ACHN (cell line): ENCODE results near the gene METTL24.
A peak's percentile ranks its signal among the peaks of the same experiment; 100 is the strongest.

Experiments
- DNase-seq: peaks from one replicate; pipeline ENCODE4 v3.0.0-alpha.2; 2015
- in situ Hi-C: cut with HindIII; loops from 2 replicates; pipeline ENCODE4 v1.10.0; 2017; ENCODE audit warnings: low sequenced_read_pairs, low pct_ligation_motif_present, low pct_unique_long_range_greater_than_20kb

METTL24 gene

DNA sequence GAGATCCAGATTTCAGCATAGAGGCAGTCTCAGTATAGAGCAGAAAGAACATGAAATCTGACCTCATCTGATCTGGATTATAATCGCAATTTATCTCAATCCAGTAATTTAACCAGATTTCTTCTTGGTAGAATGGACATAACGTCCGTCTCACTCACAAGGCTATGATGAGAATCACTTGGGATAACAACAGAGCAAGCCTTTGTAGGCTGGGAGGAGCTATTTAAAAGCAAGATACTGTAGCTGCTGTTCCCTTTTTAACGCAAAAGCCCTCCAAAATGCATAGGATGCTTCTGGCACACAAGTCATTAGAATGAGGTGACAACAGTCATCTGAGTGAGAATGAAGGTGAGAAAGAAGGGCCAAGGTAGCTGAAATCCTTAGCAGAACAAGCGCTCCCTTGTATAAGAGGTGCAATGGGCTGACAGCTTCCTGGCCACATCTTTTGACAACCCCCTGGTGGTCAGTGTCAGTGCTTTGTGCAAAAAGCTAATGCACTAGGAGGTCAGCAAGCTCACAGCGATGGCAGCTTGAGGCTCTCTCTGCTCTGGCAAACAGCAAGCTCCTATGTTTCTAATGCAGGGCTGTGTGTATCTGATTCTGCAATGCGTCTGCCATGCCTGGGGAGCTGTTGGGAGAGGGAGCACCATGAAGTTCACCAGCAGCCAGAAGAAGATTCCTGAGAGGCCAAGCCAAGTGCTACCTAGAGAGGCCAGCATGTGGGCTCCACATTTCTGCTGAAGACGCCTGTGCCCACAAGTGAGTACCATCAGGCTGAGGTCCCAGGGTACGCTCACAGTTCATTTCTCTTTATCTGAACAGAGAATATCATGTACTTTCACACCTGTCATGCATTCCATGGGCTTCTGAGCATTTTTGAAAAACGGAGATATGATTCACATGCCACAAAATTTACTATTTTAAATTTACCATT lies 16.2 kb downstream of the METTL24 start:
- in situ Hi-C loops, result no loop called here
- DNase-seq, result peak; percentile 31

DNA sequence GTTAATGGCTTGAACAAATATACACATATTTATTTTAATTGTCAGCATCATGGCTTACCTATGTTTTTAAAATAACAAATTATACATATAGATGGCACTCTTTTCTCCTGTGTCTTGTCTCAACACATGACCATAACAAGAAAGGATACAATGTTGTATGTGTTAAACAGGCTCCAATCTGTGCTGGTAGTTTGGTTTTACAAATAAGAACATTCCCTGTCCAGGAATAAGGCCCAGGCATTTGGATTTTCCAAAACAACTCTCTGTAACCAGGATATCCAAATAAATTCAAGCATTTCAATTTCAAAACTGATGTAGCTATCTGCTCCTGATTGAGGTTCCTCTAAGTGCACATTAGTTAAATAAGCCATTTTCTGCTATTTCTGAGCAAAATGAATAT lies 17.1 kb downstream of the METTL24 start:
- in situ Hi-C loops, result no loop called here
- no peak for DNase-seq

- in situ Hi-C loops, result no loop called here
- no peak for DNase-seq
Measured at GRCh38 chr6:110340392-110340965, 17.7 kb downstream of the METTL24 start.

- DNase-seq, result no peak
- in situ Hi-C loops, result no loop called here
Measured at GRCh38 chr6:110338820-110339470, 19.2 kb downstream of the METTL24 start.

DNA sequence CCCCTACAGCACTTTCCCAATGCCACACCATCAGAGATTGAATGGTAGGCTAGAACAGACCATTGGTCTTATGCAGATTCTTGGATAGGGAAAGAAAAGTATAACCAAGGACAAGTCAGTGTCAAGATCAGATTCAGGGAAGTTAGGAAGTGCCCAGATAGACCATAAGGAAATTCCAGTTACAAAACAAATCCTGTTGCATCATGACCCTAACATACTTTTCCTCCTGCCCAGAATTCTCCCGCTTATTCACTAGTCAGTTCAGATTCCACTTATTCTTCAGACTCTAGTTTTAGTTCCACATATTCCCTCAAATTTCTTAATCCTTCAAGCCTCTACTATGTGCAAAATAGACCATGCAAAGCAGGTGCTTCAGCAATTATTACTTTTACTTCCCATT lies 20.7 kb downstream of the METTL24 start:
- in situ Hi-C loops, result no loop called here
- DNase-seq, result no peak

DNA sequence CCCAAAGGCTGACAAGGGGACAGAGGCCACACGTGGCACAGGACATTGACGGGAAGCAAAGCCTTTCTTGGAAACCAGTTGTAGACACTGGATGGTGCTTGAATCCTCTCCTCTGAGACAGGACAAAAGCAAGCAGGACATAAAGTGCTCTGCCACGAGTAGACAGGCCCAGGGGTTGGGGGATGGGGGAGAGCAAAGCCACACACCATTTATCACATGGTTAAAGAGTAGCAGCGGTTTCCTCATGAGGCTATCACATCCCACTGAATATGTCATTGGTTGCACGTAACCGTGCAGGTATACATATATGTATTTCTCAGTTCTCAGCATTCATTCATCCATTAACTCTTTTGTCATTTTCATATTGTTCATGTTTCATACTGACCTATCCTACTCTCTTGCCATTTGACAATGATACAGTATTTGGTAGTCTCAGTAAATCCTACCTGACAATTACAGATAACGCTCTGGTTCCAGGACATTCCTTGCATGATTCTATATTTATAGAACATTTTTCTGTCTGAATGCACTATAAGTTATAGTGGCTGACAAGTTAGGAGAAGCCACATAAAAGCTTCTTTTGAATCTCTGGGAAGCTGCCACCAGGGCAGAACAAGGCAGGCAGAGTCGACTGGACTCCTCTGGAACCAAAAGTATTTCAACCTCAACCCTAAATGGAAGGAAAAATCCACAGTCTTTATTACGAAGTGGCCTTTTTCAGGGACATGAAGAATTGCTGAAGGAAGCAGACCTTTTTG lies 23.5 kb downstream of the METTL24 start:
- no peak for DNase-seq
- in situ Hi-C loops, result no loop called here

DNA sequence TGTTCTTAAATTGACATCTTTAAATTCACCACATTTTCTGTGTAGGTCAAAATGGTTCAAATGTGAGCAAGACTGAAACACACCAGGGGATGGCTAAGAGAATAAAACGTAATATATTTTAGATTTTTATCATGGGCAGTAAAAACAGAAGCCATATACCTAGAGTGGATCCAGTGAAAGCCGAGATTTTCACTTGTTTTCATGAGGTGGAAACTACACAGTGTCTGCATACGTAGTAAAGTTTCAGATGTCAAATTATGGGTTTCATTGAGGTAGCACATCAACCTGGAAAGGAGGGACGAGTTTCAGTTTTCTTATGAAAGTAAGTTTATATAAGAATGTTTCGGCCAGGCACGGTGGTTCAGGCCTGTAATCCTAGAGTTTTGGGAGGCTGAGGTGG lies 25.9 kb downstream of the METTL24 start:
- DNase-seq, result no peak
- in situ Hi-C loops, result no loop called here

DNA sequence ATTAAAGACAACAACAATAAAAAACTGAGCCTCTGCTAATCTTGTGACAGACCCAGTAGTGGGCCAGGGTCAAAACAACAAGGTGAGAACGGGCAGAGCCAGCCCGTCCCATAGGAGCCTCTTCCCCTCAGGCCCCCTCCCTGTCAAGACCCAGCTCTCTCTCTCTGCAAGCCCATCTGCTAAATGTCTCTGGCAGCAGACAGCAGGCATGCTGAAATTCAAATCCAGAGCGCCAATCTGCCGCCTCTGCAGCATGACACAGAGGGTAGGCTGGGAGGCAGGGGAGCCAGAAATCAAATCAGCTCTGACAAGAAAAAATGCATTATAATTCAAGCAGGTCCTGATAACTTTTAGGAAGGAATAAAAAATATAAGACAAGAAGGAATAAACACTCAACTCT lies 26.3 kb downstream of the METTL24 start:
- DNase-seq, result no peak
- in situ Hi-C loops, result no loop called here

GRCh38 chr6:110331390-110331789 lies 26.8 kb downstream of the METTL24 start:
- DNase-seq, result no peak
- in situ Hi-C loops, result no loop called here

DNA sequence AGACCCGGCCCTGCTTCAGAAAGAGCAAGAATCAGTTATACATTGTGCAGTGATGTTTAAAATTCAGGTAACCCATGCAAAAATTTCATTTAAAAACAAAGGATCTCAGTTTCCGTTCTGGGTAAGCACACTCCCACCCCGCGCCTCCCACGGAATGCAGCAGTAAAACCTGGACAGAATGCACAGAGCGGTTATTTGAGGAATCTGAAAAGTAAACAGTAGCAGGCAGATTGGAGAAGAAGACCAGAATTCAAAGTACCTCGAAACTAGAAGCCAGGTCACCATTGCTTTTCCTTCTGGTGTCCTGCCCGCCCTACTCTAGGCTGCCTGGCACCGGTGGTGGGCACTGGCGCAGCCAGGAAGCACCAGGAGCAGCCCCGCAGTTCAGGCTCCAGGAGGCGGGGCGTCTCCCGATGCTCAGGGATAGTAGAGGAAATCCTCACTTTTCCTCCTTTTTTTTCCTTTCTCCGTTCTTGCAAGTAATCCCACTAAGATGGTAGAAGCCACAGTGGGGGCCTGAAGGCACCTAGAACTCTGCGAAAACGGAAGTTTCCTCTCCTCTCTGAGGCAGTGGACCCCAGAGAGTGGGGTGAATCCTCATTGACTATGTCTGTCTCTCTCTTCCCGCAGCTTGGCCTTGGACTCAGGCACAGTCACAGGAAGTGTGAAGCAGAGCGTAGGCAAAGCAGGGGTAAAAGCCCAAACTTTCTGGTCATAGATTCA lies 28.3 kb downstream of the METTL24 start:
- peak; percentile 15 for DNase-seq
- in situ Hi-C loops, result no loop called here

- no peak for DNase-seq
Measured at GRCh38 chr6:110329348-110329713, 28.8 kb downstream of the METTL24 start.

GRCh38 chr6:110328259-110328658 lies 29.9 kb downstream of the METTL24 start:
- no peak for DNase-seq
- in situ Hi-C loops, result no loop called here

More at GRCh38 chr6:110329348-110329713, 28.8 kb downstream of the METTL24 start:
- in situ Hi-C loops, result no loop called here

GRCh38 chr6:110327391-110327790 lies 30.8 kb downstream of the METTL24 start:
- in situ Hi-C loops, result no loop called here
- DNase-seq, result no peak

DNA sequence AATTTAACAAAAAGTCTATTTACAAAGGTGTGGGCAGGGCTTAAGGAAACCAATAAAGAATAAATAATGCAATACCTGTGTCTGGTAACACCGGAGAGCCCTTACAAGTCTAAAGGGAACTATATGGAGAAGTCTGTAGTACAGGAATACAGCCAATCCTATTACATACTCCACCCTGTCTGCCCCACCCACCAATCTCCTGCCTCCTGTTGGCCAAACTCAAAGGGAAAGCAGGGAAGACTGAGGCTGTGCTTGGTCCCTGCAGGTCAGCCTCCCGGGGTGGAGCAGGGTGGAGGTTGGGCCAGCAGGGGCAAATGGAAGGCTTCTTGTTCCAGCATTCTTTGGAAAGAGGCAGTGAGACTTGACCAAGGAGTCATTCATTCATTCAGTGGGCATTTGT lies 31.5 kb downstream of the METTL24 start:
- in situ Hi-C loops, result no loop called here
- DNase-seq, result no peak

GRCh38 chr6:110326057-110326456 lies 32.1 kb downstream of the METTL24 start:
- no peak for DNase-seq
- in situ Hi-C loops, result no loop called here

DNA sequence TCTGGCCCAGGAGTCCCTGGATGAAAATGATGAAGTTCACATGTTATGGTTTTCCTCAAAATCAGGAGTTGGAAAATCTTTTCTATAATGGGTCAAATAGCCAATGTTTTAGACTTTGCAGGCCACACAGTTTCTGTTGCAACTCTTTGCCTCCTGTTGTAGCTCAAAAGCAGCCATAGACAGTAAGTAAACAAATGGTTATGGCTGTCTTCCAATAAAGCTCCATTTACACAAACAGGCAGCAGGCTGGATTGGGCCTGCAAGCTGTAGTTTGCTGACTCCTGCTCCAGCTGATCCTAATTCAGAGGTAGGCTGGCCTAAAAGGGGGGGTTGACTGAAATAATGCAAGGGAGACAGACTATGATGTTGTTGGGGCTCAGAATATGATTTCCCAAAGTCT lies 33.0 kb downstream of the METTL24 start:
- no peak for DNase-seq
- in situ Hi-C loops, result no loop called here

DNA sequence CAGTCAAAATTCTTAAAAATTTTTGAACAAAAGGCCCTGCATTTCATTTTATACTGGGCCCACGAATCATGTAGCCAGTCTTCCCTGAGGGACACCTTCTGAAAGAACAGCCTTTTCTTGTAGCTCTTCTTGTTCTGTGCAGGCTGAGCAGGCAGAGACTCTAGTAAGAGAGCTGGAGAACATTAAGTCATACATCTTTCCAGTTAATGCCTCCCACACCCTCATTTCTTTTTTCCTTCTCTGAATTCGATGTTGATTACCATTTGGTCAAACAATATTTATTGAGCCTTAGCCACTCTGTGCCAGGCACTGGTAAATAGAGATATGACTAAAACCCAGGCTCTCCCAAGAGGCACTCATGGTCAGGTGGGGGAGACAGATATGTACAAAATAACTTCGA lies 33.6 kb downstream of the METTL24 start:
- DNase-seq, result no peak
- in situ Hi-C loops, result no loop called here

GRCh38 chr6:110323258-110323657 lies 34.9 kb downstream of the METTL24 start:
- in situ Hi-C loops, result no loop called here
- DNase-seq, result no peak
